ENCODE data around the gene PSMG3.

The PSMG3 gene

GRCh38 chr7:1578513-1578912, 8.7 kb upstream of the PSMG3 start:
- no peak for DNase-seq

- DNase-seq, result no peak
Observed at GRCh38 chr7:1576521-1577253, 6.9 kb upstream of the PSMG3 start.

GRCh38 chr7:1575809-1576208, 6.0 kb upstream of the PSMG3 start:
- no peak for DNase-seq

- no peak for DNase-seq
Observed at GRCh38 chr7:1572111-1572822, 2.4 kb upstream of the PSMG3 start.

- DNase-seq, result peak; percentile 17
Observed at GRCh38 chr7:1569440-1569832, 396 bp downstream of the PSMG3 start.

GRCh38 chr7:1569016-1569415, 816 bp downstream of the PSMG3 start:
- peak; percentile 24 for DNase-seq

GRCh38 chr7:1567896-1568510, 1.8 kb downstream of the PSMG3 start:
- no peak for DNase-seq

- DNase-seq, result no peak
Observed at GRCh38 chr7:1567049-1567771, 2.6 kb downstream of the PSMG3 start.

GRCh38 chr7:1566687-1567048, 3.2 kb downstream of the PSMG3 start:
- DNase-seq, result no peak

- DNase-seq, result no peak
Observed at GRCh38 chr7:1564603-1565022, 5.2 kb downstream of the PSMG3 start.

GRCh38 chr7:1563981-1564602, 5.7 kb downstream of the PSMG3 start:
- no peak for DNase-seq

- DNase-seq, result no peak
Observed at GRCh38 chr7:1562597-1563051, 7.2 kb downstream of the PSMG3 start.

GRCh38 chr7:1562116-1562515, 7.7 kb downstream of the PSMG3 start:
- DNase-seq, result no peak

GRCh38 chr7:1561036-1561940, 8.5 kb downstream of the PSMG3 start:
- DNase-seq, result no peak

GRCh38 chr7:1560620-1561031, 9.2 kb downstream of the PSMG3 start:
- DNase-seq, result no peak

GRCh38 chr7:1559626-1560590, 9.9 kb downstream of the PSMG3 start:
- DNase-seq, result no peak

- DNase-seq, result no peak
Observed at GRCh38 chr7:1558841-1559625, 10.8 kb downstream of the PSMG3 start.

- DNase-seq, result no peak
Observed at GRCh38 chr7:1558181-1558811, 11.5 kb downstream of the PSMG3 start.

GRCh38 chr7:1557771-1558170, 12.1 kb downstream of the PSMG3 start:
- no peak for DNase-seq

Data from stimulated activated CD4-positive, alpha-beta T cell treated with anti-CD3 and anti-CD28 coated beads, Interleukin-1b, Interleukin-23, amount 100 ng/mL, for 48 hours (primary cell).